H1 (cell line): ENCODE measurements around the gene MTIF3. TPM values are rescaled to one million over a fixed set of nuclear protein-coding genes. Genes with fewer than 3 reads are reported as not detected.

Experiments used
- CHD1 ChIP-seq: IDR thresholded peaks from 2 replicates; pipeline ENCODE4 v1.6.1; 2012; ENCODE audit warnings: low read depth, low read length, improper control_type of control experiment
- EP300 ChIP-seq, 2 experiments: IDR thresholded peaks; 1 replicate in 1 of 2; 2 replicates in 1 of 2; pipeline ENCODE4 v1.6.1; 2011 to 2012; ENCODE audit warnings: low read depth in 2 of 2, low read length in 2 of 2, mild to moderate bottlenecking in 2 of 2, borderline replicate concordance in 1 of 2, inconsistent platforms in 1 of 2, moderate library complexity in 1 of 2
- SIN3A ChIP-seq, 2 experiments: IDR thresholded peaks in 1 of 2; conservative IDR thresholded peaks in 1 of 2; 2 replicates each; pipeline ENCODE4 v1.6.1; 2011 to 2012; ENCODE audit warnings: low read length in 2 of 2, improper control_type of control experiment in 1 of 2, low read depth in 1 of 2, mild to moderate bottlenecking in 1 of 2
- SP2 ChIP-seq: IDR thresholded peaks from 2 replicates; pipeline ENCODE4 v1.6.1; 2012; ENCODE audit warnings: mild to moderate bottlenecking, low read length, inconsistent platforms
- polyA plus RNA-seq, 7 experiments: library from polyadenylated mRNA; depleted of rRNA in 3 of 7; stranded (reverse) in 5 of 7; unstranded in 2 of 7; fragments of >200 nt in 5 of 7; fragments of 200-250 nt in 2 of 7; gene quantifications; 1 replicate in 5 of 7; 2 replicates in 1 of 7; 4 replicates in 1 of 7; pipeline versions ENCODE4 v1.2.1 to v1.2.3, GENCODE V29; 2011 to 2013; ENCODE audit warnings: missing spikeins in 2 of 7, mixed read lengths in 2 of 7
- total RNA-seq: library from RNA; stranded (reverse); fragmentation: NEBNext Ultra II Directional; extraction: Animal tissue kit (Norgen Biotek cat#: 25700); gene quantifications from 2 replicates; pipeline ENCODE4 v1.2.1, GENCODE V29; 2021

MTIF3 gene
- total and polyA plus RNA-seq, 2 of the 8 experiments (the other 6 are each of a cell fraction or from before 2014, with no cell fraction given) = 29.4 to 36.4 TPM

GRCh38 chr13:27424246-27425157, 25.9 kb downstream of the MTIF3 start, which contains the start of gene GTF3A (continued):
- TF ChIP-seq EP300 (IDR thresholded peaks at IDR 0.05; ENCODE audit: borderline replicate concordance in 1 of 2, low read depth in 2 of 2, low read length in 2 of 2) (no peak), SIN3A (conservative IDR thresholded peaks at IDR 0.05 in 1 of 2, IDR thresholded peaks at IDR 0.05 in 1 of 2; ENCODE audit: low read depth in 1 of 2, low read length in 2 of 2) (peak; percentile 14 to 83; a peak in 2 of 4 replicates), CHD1 (no peak), SP2 (no peak)
